Measurements from ENCODE around the gene DNAJC15. TPM values are rescaled to one million over a fixed set of nuclear protein-coding genes. Genes with fewer than 3 reads are reported as not detected.
A peak's percentile ranks its signal among the peaks of the same experiment; 100 is the strongest.

The DNAJC15 gene
- total and polyA plus RNA-seq, 2 donors (not counting 1 experiment from before 2014, with no cell fraction given): 18.5 to 34.6 TPM

DNA sequence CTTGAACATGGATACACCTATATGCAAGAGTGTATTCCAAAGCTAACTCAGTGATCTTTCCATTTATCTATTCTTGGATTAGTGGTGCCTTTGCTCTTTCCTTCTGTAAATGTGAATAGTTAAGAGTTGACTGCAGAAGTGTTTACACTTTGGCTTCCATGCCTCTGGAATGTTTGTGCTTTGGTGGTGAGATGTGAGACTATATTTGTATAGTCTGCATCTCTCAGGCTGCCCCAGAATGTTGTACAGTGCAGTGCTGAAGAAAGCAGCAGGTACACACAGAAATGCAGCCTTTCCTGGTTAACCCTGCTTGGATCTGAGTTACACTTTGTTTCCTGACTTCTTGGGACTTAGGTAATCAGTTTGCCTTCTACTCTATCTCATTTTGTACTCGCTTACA, 90.2 kb downstream of the DNAJC15 start:
- Histone ChIP-seq H3K27me3 (ENCODE audit: control insufficient read depth, insufficient read depth, low read length) (no peaks in the 10 kb centered on the region), H3K27ac (ENCODE audit: insufficient read depth, low read length) (no peak overlapping the region), H3K9me3 (ENCODE audit: control insufficient read depth, insufficient read depth, low read depth, low read length) (no peaks in the 10 kb centered on the region), H3K79me2 (ENCODE audit: control insufficient read depth, insufficient read depth, low read length) (no peaks in the 10 kb centered on the region), H3K4me2 (ENCODE audit: extremely low read depth, insufficient read depth, low read length) (no peak overlapping the region), H3K36me3 (ENCODE audit: control insufficient read depth, insufficient read depth, low read length) (no peaks in the 10 kb centered on the region), H3K4me1 (ENCODE audit: control insufficient read depth, extremely low read depth, insufficient read depth, low read length) (no peaks in the 10 kb centered on the region), H3K4me3 (replicated peaks in 1 of 4; ENCODE audit: control extremely low read depth in 1 of 4, insufficient read depth in 1 of 4, low read depth in 3 of 4, low read length in 4 of 4) (no peak overlapping the region), H2AFZ (ENCODE audit: low read length) (no peak overlapping the region), H4K20me1 (ENCODE audit: control insufficient read depth, extremely low read depth, insufficient read depth, low read length) (no peaks in the 10 kb centered on the region), H3K9ac (ENCODE audit: insufficient read depth, low read length) (no peak overlapping the region)
- TF ChIP-seq, protein P1, sequence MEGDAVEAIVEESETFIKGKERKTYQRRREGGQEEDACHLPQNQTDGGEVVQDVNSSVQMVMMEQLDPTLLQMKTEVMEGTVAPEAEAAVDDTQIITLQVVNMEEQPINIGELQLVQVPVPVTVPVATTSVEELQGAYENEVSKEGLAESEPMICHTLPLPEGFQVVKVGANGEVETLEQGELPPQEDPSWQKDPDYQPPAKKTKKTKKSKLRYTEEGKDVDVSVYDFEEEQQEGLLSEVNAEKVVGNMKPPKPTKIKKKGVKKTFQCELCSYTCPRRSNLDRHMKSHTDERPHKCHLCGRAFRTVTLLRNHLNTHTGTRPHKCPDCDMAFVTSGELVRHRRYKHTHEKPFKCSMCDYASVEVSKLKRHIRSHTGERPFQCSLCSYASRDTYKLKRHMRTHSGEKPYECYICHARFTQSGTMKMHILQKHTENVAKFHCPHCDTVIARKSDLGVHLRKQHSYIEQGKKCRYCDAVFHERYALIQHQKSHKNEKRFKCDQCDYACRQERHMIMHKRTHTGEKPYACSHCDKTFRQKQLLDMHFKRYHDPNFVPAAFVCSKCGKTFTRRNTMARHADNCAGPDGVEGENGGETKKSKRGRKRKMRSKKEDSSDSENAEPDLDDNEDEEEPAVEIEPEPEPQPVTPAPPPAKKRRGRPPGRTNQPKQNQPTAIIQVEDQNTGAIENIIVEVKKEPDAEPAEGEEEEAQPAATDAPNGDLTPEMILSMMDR (conservative IDR thresholded peaks at IDR 0.05 in 1 of 2, IDR thresholded peaks at IDR 0.05 in 1 of 2; ENCODE audit: low read depth in 1 of 2, low read length in 2 of 2): no peak
- TF ChIP-seq EZH2 (IDR thresholded peaks at IDR 0.05; ENCODE audit: low read length, missing control alignments): no peak
- peak in 1 of 2 donors; percentile 28 for DNase-seq (ENCODE audit: low read depth in 2 of 2)

DNA sequence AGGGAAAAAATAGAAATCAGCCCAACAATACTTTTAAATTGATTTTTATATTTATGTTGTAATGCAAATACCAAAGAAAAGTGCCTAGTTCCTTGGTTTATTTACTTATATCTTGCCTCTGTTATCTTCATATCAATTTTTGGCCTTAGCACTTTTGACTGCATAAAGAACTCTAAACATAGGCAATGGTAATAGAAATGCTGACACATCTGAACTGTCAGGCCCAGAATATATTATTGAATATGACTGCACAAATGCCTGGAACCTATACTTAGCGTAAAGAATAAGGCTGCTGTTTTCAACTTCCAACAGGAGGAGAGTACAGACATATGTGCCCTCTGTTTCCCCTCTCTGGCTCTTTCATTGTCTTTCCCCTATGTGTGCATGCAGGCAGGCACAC, 91.1 kb downstream of the DNAJC15 start:
- Histone ChIP-seq H3K79me2 (ENCODE audit: control insufficient read depth, insufficient read depth, low read length) (no peaks in the 10 kb centered on the region), H3K4me3 (replicated peaks in 1 of 4; ENCODE audit: control extremely low read depth in 1 of 4, insufficient read depth in 1 of 4, low read depth in 3 of 4, low read length in 4 of 4) (no peak overlapping the region), H2AFZ (ENCODE audit: low read length) (no peak overlapping the region), H4K20me1 (ENCODE audit: control insufficient read depth, extremely low read depth, insufficient read depth, low read length) (no peaks in the 10 kb centered on the region), H3K4me2 (ENCODE audit: extremely low read depth, insufficient read depth, low read length) (no peak overlapping the region), H3K36me3 (ENCODE audit: control insufficient read depth, insufficient read depth, low read length) (no peaks in the 10 kb centered on the region), H3K9ac (ENCODE audit: insufficient read depth, low read length) (no peak overlapping the region), H3K27me3 (ENCODE audit: control insufficient read depth, insufficient read depth, low read length) (no peaks in the 10 kb centered on the region), H3K4me1 (ENCODE audit: control insufficient read depth, extremely low read depth, insufficient read depth, low read length) (no peaks in the 10 kb centered on the region), H3K27ac (ENCODE audit: insufficient read depth, low read length) (no peak overlapping the region), H3K9me3 (ENCODE audit: control insufficient read depth, insufficient read depth, low read depth, low read length) (no peaks in the 10 kb centered on the region)
- no peak for DNase-seq (ENCODE audit: low read depth in 2 of 2)
- TF ChIP-seq, protein P1 (conservative IDR thresholded peaks at IDR 0.05 in 1 of 2, IDR thresholded peaks at IDR 0.05 in 1 of 2; ENCODE audit: low read depth in 1 of 2, low read length in 2 of 2): no peak
- TF ChIP-seq EZH2 (IDR thresholded peaks at IDR 0.05; ENCODE audit: low read length, missing control alignments): no peak

DNA sequence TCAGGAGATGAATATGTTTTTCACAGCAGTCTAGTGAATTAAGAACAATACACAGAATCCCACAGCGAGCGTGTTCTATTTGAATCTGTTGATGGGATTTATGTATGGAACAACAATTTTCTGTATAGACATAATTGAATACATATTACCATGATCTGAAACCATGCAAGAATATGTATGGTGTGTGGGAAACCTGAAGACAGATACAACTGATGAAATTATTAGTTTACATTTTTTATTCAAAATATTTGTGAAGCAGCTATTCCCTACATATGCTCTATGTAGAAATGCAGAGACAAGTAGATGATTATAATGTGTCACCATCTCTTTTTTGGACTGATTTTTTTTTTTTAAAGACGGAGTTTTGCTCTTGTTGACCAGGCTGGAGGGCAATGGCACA, 91.8 kb downstream of the DNAJC15 start:
- TF ChIP-seq, protein P1 (conservative IDR thresholded peaks at IDR 0.05 in 1 of 2, IDR thresholded peaks at IDR 0.05 in 1 of 2; ENCODE audit: low read depth in 1 of 2, low read length in 2 of 2): no peak
- TF ChIP-seq EZH2 (IDR thresholded peaks at IDR 0.05; ENCODE audit: low read length, missing control alignments): no peak
- Histone ChIP-seq H4K20me1 (ENCODE audit: control insufficient read depth, extremely low read depth, insufficient read depth, low read length) (no peaks in the 10 kb centered on the region), H3K27ac (ENCODE audit: insufficient read depth, low read length) (no peak overlapping the region), H3K36me3 (ENCODE audit: control insufficient read depth, insufficient read depth, low read length) (no peaks in the 10 kb centered on the region), H3K27me3 (ENCODE audit: control insufficient read depth, insufficient read depth, low read length) (no peaks in the 10 kb centered on the region), H3K79me2 (ENCODE audit: control insufficient read depth, insufficient read depth, low read length) (no peaks in the 10 kb centered on the region), H3K9ac (ENCODE audit: insufficient read depth, low read length) (no peak overlapping the region), H3K4me3 (replicated peaks in 1 of 4; ENCODE audit: control extremely low read depth in 1 of 4, insufficient read depth in 1 of 4, low read depth in 3 of 4, low read length in 4 of 4) (no peak overlapping the region), H3K4me1 (ENCODE audit: control insufficient read depth, extremely low read depth, insufficient read depth, low read length) (no peaks in the 10 kb centered on the region), H3K9me3 (ENCODE audit: control insufficient read depth, insufficient read depth, low read depth, low read length) (no peaks in the 10 kb centered on the region), H3K4me2 (ENCODE audit: extremely low read depth, insufficient read depth, low read length) (no peak overlapping the region), H2AFZ (ENCODE audit: low read length) (no peak overlapping the region)
- no peak for DNase-seq (ENCODE audit: low read depth in 2 of 2)

All from fibroblast of lung (primary cell).